T-helper 2 cell treated with Interferon-gamma antibody and Interleukin-4, amounts not matched to agents 5 μg/mL and 100 μg/mL, for 36 hours (primary cell): ENCODE results near the gene NTRK3.

ENCODE experiments used
- DNase-seq: peaks from one replicate; pipeline ENCODE4 v3.0.0; 2021; ENCODE audit warnings: low spot score
- H3K27ac Mint-ChIP-seq: one replicate; pipeline ENCODE4 v1.8.0; 2021; ENCODE audit warnings: mild to moderate bottlenecking, mixed read lengths
- H3K27me3 Mint-ChIP-seq: one replicate; pipeline ENCODE4 v1.8.0; 2021; ENCODE audit warnings: low read depth, mixed read lengths
- H3K36me3 Mint-ChIP-seq: one replicate; pipeline ENCODE4 v1.8.0; 2021; ENCODE audit warnings: low read depth, mixed read lengths
- H3K4me1 Mint-ChIP-seq: one replicate; pipeline ENCODE4 v1.8.0; 2021; ENCODE audit warnings: low read depth, mixed read lengths
- H3K4me3 Mint-ChIP-seq: one replicate; pipeline ENCODE4 v1.8.0; 2022; ENCODE audit warnings: mild to moderate bottlenecking, moderate library complexity, mixed read lengths
- H3K9me3 Mint-ChIP-seq: one replicate; pipeline ENCODE4 v1.8.0; 2021; ENCODE audit warnings: mixed read lengths

NTRK3 gene

DNA sequence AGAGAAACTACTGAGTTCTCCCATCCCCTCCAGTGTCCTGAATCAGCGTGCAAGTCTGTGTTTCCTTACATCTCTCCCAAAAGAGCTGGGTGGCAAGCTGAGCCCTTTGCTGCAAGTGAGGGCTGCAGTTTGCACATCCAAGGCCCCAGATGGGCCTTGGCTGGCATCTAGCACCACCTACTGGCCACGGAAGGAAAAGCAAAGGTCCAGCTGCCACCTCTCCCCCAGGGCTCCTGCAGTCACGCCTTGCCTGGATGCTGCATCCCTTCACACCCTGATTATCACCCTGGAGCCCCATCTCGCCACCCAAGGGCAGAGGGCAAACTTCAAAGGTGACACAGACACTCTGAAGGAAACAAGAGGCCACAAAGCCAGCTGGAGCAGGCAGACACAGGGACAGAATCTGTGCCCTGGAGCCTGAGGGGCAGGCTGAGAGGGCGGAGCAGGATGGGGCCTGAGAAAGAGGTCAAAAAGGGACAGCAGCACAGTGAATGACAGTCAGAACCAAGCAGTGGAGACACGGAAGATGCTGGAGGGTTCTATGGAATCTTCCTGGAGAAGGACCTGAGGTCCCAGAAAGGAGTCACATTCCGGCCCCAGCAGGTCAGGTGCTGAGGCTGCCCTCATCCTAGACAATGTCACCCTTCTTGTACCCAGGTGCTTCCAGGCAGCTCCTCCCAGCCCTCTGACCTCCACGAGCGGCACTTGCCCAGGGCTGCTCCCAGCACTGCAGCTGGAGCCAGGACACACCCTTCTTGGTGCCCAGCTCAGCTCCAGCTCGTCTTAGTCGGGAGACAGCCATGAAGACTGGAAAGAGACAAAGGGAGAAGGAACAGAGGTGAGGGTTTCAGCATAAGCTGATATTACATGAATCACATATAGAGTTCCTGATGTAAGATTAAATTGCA, 18.3 kb upstream of the NTRK3 start:
- H3K4me1 Mint-ChIP-seq, result no peaks in the 10 kb centered on the region
- DNase-seq, result peak; percentile 27

DNA sequence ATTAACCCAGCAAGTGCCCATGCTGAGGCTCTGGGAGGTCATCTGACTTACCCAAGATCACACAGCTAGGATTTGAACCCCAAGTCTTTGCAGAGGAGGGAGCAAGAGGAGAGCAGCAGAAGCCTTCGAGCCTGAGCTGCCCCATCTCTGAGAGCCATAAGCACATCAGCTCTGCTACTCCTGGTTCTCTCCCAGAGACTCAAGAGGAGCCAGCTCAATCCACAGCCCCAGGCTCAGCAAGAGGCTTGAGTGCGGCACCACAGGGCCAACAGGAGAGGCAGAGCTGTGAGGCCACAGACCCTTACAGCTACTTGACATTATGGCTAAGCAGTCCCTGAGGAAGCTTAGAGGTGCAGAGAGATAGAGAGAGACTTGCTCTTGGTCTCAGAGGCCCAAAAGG, 15.9 kb upstream of the NTRK3 start:
- Mint-ChIP-seq H3K27me3 (peaks cover 16% of the 10 kb centered on the region), H3K27ac (no peak overlapping the region), H3K4me3 (no peak overlapping the region), H3K4me1 (no peaks in the 10 kb centered on the region), H3K9me3 (no peaks in the 10 kb centered on the region), H3K36me3 (no peaks in the 10 kb centered on the region)
- DNase-seq, result no peak

More for the DNA sequence above, 18.3 kb upstream of the NTRK3 start:
- Mint-ChIP-seq H3K27ac (no peak overlapping the region), H3K36me3 (no peaks in the 10 kb centered on the region), H3K9me3 (no peaks in the 10 kb centered on the region), H3K4me3 (no peak overlapping the region), H3K27me3 (peaks cover 16% of the 10 kb centered on the region)

DNA sequence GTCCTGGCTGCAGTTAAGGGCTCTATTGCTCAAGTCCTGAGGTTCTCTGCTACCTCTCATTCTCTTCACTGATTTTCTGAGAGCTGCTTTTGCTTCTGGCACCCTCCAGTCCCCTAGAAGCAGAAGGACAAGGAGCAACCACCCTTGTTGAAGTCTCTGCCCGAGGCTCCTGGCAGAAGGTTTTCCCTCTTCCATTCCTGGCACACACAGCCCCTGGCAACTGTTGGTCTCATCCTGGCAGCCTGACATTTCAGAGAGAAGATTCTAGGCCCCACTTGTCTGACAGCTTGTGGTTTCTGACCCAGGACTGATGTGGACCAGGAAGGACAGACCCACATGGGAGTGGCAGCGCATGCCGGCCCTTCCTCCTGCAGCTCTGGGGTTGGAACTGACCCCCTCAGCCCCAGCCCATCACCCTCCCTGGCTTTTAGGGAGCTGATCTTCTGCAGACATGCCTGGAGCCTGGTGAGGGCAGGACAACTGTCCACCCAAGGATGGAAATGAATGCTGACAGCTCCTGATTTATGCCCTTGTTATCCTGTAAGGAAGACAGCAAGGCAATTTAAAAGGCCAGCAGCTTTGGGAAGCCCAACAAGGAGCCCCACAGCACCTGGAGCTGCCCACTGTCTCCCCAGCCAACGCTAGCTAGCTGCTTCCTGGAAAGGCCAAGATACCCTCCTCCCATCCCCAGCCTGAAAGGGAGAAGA, 13.0 kb upstream of the NTRK3 start:
- H3K4me3 Mint-ChIP-seq, result no peak overlapping the region
- no peaks in the 10 kb centered on the region for H3K4me1 Mint-ChIP-seq
- H3K27ac Mint-ChIP-seq, result no peak overlapping the region
- no peak for DNase-seq
- H3K9me3 Mint-ChIP-seq, result no peaks in the 10 kb centered on the region
- H3K27me3 Mint-ChIP-seq, result peaks cover 16% of the 10 kb centered on the region
- no peaks in the 10 kb centered on the region for H3K36me3 Mint-ChIP-seq

DNA sequence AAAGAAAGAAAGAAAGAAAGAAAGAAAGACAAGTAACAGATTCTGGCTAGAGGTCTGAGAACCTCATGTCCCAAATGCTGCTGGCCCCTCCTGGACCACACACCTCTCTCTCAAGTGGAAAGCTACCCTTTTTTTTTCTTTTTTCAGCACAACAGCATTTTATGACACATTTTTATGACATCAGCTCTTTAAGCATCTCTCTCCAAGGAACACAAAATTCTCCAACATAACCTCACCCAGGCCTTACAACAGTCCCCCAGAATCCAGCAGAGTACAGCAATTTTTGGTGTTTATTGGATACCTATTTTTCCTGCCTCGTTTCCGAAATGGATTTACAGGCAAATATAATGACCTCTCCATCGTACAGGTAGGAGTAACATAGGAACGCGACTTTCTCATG, 11.2 kb upstream of the NTRK3 start:
- Mint-ChIP-seq H3K4me3 (no peak overlapping the region), H3K9me3 (no peaks in the 10 kb centered on the region), H3K27me3 (peaks cover 17% of the 10 kb centered on the region), H3K36me3 (no peaks in the 10 kb centered on the region), H3K4me1 (no peaks in the 10 kb centered on the region), H3K27ac (no peak overlapping the region)
- DNase-seq, result no peak

DNA sequence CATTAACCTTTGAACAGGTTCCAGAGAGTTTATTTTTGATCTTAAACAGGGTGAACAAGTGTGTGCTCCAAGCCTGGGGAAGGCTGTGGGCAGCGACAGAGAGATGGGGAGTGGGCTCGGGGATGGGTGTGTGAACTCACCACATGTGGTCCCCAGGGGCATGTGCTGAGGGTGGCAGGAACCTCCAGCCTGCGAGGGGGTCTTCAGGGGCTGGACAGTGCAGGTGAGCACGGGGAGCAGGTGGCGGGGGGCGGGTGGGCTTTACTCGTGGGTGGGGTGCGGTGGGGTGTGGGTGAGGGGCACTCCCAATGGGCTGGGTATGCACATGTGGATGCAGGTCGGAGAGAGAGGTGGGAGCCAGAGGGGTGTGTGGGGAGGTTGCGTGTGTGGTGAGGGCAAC, 9.6 kb upstream of the NTRK3 start:
- DNase-seq, result no peak
- Mint-ChIP-seq H3K36me3 (no peaks in the 10 kb centered on the region), H3K27me3 (peaks cover 18% of the 10 kb centered on the region), H3K27ac (no peak overlapping the region), H3K4me3 (no peak overlapping the region), H3K9me3 (no peaks in the 10 kb centered on the region), H3K4me1 (no peaks in the 10 kb centered on the region)

DNA sequence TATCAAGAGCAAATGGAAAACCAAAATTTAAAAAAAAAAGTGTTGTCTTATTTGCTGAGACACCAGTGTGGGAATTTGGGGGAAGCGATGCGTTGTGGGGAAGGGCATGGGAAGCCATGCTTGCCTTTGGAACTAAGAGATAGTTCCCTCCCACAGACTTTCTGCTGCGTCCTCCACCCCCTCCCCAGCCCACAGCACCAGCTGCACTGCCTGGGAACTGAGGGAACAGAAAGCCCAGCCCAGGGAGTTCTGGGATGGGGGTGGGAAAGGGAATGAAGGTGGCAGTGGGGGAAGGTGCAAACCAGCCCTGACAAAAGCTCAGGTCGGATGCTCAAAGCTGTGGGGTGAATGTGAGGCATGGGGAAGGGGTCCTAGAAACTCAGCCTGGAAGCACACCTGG, 8.1 kb upstream of the NTRK3 start:
- no peaks in the 10 kb centered on the region for H3K9me3 Mint-ChIP-seq
- no peaks in the 10 kb centered on the region for H3K36me3 Mint-ChIP-seq
- H3K27ac Mint-ChIP-seq, result no peak overlapping the region
- no peak overlapping the region for H3K4me3 Mint-ChIP-seq
- DNase-seq, result no peak
- H3K27me3 Mint-ChIP-seq, result peaks cover 24% of the 10 kb centered on the region
- no peaks in the 10 kb centered on the region for H3K4me1 Mint-ChIP-seq

DNA sequence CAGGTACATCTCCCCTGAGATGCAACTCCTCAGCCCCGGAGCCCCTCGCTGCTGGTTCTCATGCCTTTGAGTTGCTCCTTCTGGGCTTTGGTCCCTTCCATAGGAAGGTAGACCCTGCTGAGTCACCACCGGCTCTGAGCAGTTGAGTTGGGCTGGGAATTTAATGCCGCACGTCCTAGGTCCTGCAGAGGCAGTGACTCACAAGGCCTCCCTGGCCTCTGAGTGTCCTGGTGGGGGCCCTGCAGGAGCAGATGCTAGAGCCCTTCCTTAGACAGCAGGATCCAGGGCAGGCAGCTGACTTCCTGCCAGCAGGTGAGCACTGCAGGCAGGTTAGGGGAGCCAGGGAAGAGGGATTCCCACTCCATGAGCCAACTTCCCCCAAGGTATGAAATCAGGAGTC, 5.5 kb upstream of the NTRK3 start:
- peaks cover 7% of the 10 kb centered on the region for H3K4me1 Mint-ChIP-seq
- no peak for DNase-seq
- H3K4me3 Mint-ChIP-seq, result no peak overlapping the region
- H3K36me3 Mint-ChIP-seq, result no peaks in the 10 kb centered on the region
- no peaks in the 10 kb centered on the region for H3K9me3 Mint-ChIP-seq
- peaks cover 44% of the 10 kb centered on the region for H3K27me3 Mint-ChIP-seq
- H3K27ac Mint-ChIP-seq, result no peak overlapping the region

DNA sequence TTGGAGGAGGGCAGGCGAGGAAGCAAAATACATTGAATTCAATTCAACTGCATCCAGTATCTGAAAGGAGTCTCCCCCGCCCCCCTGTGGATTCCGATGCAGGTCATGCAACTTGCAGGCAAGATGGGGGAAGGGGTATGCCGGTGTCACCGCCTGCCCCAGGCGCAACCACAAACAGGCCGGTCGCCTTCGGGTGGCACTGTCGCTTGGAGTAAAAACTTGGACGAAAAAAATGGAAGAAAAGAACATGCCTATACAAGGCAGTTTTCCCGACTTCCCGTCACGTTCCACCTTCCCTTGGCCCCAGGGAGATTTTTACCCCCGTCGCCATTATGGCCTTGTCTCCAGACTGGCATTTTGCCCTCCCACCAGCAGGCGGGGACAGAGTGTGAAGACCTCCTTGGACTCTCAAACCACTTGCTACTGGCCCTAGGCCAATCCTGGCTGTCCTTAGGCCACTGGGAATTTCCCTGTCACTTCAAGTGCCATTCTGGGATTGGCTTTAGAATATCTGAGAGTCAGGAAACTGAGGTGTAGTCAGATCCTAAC, 1.6 kb upstream of the NTRK3 start:
- Mint-ChIP-seq H3K27ac (no peak overlapping the region), H3K36me3 (no peaks in the 10 kb centered on the region), H3K9me3 (no peaks in the 10 kb centered on the region), H3K4me1 (peaks cover 11% of the 10 kb centered on the region), H3K4me3 (peak overlapping the region; percentile 87), H3K27me3 (peaks cover 65% of the 10 kb centered on the region)
- DNase-seq, result no peak

DNA sequence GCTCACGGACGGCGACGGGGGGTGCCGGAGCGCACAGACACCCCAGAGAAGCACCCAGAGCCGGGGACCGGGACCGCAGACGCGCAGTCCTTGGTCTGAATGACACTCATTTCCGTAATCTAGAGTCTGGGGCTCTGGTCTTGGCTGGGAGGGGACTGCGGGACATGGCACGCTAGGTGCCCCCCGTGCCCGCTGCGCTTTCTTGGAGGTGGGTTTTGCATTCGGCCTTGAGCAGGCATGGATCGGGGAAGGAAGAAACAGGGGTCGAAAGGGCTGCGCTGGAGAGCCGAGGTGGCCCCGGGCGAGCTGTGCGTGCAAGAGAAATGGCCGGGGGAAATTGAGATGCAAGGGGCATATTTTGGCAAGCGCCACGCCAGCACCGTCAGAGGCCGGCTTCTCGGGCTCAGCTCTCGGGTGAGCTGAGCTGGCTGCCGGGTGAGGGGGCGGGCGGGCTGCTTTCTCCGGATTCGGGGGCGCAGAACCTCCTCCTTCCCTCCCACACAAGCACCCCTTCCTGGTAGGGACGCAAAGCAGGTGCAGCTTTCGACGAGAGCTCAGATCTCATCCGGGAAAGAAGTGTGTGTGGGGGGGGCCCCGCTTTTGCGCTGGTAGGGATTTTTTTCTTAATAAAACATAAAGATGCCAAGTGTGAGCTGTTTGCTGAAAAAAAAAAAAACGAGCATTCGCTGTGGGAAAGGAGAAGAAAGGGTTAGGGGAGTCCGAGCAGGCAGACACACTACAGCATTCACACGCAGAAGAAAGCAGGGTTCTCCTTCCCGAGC, 963 bp upstream of the NTRK3 start:
- peak overlapping the region; percentile 87 for H3K4me3 Mint-ChIP-seq
- no peaks in the 10 kb centered on the region for H3K9me3 Mint-ChIP-seq
- no peaks in the 10 kb centered on the region for H3K36me3 Mint-ChIP-seq
- H3K4me1 Mint-ChIP-seq, result peaks cover 11% of the 10 kb centered on the region
- no peak overlapping the region for H3K27ac Mint-ChIP-seq
- peaks cover 70% of the 10 kb centered on the region for H3K27me3 Mint-ChIP-seq
- peak; percentile 18 for DNase-seq

DNA sequence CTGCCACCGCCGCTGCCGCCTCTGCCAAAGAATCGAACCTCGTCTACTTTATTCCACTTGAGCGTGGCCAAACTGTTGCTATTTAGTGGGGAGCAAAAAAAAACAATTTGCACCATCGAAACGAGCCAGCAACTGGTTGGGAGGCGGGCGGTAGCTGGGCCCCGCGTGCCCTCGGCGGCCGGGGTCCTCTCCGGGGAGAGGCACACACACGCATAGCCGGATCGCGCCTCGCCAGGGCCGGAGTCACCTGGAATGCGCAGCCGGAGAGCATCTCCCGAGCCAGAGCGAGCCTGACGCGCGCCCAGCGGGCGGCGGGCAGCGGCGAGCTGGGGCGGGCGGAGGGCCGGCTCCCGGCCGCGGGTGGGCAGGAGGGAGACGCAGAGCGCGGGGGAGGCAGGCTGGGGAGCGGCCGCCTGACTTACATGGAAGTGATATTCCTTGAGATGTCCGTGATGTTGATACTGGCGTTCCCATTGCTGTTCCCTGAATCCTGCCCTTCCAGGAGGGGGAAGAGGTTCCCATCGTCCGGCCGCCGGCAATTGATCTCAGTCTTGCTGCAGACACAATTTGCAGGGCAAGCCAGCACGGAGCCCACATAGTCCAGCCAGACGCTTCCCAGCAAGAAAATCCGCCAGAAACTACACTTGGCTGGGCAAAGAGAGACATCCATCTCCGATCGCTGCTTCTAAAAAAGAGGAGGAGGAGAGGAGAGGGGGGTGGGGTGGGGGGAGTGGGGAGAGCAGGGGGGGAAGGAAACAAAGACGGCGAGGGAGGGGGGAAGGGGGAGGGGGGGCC, 858 bp downstream of the NTRK3 start:
- Mint-ChIP-seq H3K4me1 (peaks cover 11% of the 10 kb centered on the region), H3K4me3 (peak overlapping the region; percentile 57), H3K9me3 (no peaks in the 10 kb centered on the region), H3K27ac (no peak overlapping the region), H3K36me3 (no peaks in the 10 kb centered on the region), H3K27me3 (peaks cover 69% of the 10 kb centered on the region)
- no peak for DNase-seq

DNA sequence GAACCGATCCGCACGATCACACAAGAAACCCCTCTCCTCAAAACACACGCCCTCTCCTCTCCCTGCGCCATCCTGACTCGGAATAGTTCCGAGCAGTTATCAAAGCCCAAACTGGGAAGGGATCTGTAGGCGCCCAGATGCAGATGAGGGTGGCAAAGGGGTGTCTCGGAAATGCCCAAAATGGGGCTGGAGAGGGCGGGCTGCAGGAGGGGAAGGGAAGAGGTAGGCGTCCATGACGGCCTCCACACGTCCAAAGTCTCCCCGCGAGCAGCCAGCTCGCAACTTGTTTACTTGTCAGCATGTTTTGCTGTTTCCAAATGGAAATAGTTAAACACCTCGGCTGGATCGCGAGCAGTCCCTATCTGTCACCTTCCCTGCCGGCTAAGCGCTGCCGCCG, 1.5 kb downstream of the NTRK3 start:
- peak overlapping the region; percentile 57 for H3K4me3 Mint-ChIP-seq
- H3K27ac Mint-ChIP-seq, result no peak overlapping the region
- H3K36me3 Mint-ChIP-seq, result no peaks in the 10 kb centered on the region
- no peak for DNase-seq
- peaks cover 64% of the 10 kb centered on the region for H3K27me3 Mint-ChIP-seq
- peaks cover 11% of the 10 kb centered on the region for H3K4me1 Mint-ChIP-seq
- H3K9me3 Mint-ChIP-seq, result no peaks in the 10 kb centered on the region

DNA sequence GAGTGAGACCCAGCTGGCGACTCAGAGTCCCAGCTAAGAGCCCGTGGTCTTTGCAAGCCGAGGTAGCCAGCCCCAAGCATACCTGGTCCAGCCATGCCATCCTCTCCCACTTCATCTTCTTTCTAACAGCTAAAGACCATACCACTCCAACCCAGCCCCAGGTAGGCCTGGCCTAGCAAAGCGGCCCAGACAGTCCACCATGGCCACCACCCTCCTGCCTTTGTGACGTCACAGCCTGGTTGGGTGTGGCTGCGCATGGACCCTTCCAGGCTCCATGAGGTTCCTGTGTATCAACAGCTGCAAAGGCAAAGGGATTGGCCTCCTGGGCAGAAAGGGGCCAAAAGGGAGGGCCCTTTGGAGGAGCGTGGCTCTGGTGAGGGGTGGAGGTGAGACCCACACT, 4.1 kb downstream of the NTRK3 start:
- Mint-ChIP-seq H3K4me1 (peaks cover 6% of the 10 kb centered on the region), H3K4me3 (no peak overlapping the region), H3K36me3 (no peaks in the 10 kb centered on the region), H3K27ac (no peak overlapping the region), H3K9me3 (no peaks in the 10 kb centered on the region), H3K27me3 (peaks cover 38% of the 10 kb centered on the region)
- no peak for DNase-seq

DNA sequence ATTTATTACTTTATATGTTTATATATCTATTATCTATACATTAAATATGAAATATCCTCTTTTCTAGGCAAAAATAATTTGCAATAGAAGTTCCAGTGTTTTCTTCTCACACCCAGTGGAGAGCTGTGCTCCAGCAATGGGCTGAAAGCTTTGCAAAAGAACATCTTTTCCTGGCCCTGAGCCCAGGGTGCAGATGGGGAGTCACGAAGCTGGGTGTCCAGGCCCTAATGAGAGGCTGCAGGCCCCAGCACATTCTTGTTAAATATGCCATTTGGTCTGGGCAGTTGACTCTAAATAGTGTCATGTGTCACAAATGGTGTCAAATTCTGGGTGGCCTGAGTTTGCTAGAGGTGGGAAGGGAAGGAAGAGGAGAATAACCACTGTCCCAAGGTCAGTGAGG, 5.7 kb downstream of the NTRK3 start:
- H3K9me3 Mint-ChIP-seq, result no peaks in the 10 kb centered on the region
- peaks cover 3% of the 10 kb centered on the region for H3K4me1 Mint-ChIP-seq
- H3K27me3 Mint-ChIP-seq, result peaks cover 30% of the 10 kb centered on the region
- no peak for DNase-seq
- no peak overlapping the region for H3K4me3 Mint-ChIP-seq
- no peak overlapping the region for H3K27ac Mint-ChIP-seq
- H3K36me3 Mint-ChIP-seq, result no peaks in the 10 kb centered on the region
